ENCODE data around the gene M1AP.
A peak's percentile ranks its signal among the peaks of the same experiment; 100 is the strongest.

Gene M1AP

DNA sequence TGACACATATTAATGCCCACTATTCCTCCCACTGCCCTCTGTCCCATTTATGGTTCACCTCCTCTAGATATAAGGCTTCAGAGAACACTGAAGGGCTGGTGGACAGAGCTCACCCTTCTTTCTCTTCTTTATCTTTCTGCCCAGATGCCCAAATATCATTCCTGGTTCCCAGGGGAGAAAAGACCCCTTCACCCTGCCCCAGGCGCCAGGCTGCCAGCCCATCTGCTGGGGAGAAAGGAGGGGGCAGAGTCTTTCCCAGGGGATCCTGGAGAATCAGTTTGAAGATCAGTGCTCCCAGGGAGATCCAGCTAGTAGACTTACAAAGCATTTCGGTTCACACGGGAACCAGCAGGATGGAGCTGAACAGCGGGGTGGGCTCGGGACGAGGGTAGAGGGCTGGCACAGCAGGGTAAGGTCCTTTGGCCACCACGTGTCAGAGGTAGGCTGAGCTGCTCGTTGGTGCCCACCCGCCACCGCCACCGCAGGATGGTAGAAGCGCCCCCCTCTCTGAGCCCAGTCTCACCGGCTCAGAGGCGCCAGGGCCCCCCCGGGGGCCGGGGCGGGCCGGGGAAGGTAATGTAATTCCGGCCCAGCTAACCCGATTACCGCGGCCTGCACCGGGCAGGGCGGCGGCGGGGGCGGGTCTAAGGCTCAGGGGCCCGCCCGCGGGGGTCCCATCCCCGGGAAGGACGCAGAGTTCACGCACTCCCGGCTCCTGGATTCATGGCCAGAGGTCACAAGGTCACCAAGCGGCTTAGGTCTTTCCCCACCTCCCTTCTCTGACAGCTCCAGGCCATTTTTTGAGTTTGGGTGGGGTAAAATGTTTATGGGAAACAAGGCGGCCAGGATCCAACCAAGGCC lies 135.2 kb downstream of the M1AP start:
- no peak for DNase-seq (ENCODE audit: low read depth in 2 of 2)
- no peak overlapping the region for H3K4me3 ChIP-seq (replicated peaks in 1 of 2; ENCODE audit: low read depth in 2 of 2, low read length in 2 of 2)
- TF ChIP-seq, protein P1, sequence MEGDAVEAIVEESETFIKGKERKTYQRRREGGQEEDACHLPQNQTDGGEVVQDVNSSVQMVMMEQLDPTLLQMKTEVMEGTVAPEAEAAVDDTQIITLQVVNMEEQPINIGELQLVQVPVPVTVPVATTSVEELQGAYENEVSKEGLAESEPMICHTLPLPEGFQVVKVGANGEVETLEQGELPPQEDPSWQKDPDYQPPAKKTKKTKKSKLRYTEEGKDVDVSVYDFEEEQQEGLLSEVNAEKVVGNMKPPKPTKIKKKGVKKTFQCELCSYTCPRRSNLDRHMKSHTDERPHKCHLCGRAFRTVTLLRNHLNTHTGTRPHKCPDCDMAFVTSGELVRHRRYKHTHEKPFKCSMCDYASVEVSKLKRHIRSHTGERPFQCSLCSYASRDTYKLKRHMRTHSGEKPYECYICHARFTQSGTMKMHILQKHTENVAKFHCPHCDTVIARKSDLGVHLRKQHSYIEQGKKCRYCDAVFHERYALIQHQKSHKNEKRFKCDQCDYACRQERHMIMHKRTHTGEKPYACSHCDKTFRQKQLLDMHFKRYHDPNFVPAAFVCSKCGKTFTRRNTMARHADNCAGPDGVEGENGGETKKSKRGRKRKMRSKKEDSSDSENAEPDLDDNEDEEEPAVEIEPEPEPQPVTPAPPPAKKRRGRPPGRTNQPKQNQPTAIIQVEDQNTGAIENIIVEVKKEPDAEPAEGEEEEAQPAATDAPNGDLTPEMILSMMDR (IDR thresholded peaks at IDR 0.05; ENCODE audit: low read depth, low read length): no peak

DNA sequence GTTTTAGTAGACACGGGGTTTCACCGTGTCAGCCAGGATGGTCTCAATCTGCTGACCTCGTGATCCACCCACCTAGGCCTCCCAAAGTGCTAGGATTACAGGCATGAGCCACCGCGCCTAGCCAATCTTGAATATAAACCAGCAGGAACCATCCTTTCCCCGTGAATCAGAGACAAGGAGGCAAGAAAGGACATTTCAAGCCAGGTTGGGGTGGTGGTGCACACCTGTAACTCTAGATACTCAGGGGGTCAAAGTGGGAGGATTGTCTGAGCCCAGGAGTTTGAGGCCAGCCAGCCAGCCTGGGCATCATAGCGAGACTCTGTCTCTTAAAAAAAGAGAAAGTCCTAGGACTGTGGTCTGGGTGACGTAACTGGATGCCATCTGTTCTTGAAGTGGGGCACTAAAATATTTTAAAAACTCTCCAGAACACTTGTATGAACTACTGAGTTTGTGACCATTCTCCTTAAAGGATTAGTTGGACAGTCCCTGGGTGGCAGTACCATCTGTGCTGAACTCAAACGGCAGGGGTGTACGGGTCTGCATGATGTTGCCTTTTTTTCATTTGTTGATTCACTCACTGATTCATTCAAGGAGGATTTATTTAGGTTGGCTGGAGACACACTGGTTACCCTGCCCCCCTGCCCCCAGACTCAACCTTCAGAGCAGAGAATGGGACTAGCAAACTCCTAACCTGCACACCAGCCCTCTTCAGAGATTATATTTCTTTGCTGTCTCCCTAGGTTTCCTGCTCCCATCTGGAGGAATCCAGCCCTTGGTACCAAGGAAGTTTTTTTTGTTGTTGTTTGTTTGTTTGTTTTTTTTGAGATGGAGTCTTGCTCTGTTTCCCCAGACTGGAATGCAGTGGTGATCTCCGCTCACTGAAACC lies 136.8 kb downstream of the M1AP start:
- TF ChIP-seq, protein P1 (IDR thresholded peaks at IDR 0.05; ENCODE audit: low read depth, low read length): no peak
- H3K4me3 ChIP-seq (replicated peaks in 1 of 2; ENCODE audit: low read depth in 2 of 2, low read length in 2 of 2): no peak overlapping the region
- DNase-seq (ENCODE audit: low read depth in 2 of 2): peak in 1 of 2 donors; percentile 34

DNA sequence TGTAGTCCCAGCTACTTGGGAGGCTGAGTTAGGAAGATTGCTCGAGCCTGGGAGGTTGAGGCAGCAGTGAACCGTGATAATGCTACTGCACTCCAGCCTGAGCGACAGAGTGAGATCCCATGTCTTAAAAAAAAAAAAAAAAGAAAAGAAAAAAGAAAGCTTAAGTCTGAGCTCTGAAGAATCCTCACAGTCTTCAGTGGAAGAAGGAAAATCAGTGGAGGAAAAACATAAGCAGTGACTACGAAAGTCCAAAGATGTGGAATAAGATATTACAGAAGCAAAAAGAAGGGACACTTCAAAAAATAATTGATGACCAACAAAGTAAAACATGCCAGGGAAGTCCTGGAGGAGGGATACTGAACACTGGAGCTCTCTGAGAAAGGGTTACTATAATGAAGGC lies 137.9 kb downstream of the M1AP start:
- no peak for DNase-seq (ENCODE audit: low read depth in 2 of 2)
- no peak overlapping the region for H3K4me3 ChIP-seq (replicated peaks in 1 of 2; ENCODE audit: low read depth in 2 of 2, low read length in 2 of 2)
- TF ChIP-seq, protein P1 (IDR thresholded peaks at IDR 0.05; ENCODE audit: low read depth, low read length): no peak

DNA sequence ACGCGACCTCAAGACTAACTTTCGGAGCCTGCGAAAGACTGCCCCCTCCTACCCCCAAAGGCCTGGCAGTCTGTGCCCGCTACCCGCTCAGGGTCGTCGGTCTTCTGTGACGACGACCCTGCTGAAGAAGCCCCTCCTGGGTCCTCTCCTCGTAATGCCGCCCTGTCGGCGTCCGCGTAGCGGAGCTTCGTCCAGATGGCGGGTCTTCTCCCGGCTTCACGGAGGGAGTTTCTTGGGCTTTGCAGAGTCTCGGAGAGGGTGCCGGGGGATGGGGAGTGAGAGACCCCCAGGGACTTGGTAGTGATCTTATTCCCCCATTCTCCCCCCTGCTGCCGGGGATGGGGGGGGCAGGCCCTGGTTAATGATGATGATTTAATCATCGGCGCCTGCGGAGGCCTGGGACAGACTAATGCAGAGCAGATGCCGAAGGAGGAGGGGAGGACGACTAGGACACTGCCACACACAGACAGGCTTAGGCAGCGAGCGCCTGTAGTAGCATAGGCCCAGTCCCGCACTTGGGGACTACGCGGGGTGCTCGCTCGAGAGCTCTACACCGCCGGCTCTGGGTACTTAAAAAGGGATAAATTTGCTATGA lies 140.1 kb downstream of the M1AP start:
- peak; percentile 41 to 46 for DNase-seq (ENCODE audit: low read depth in 2 of 2)
- TF ChIP-seq, protein P1 (IDR thresholded peaks at IDR 0.05; ENCODE audit: low read depth, low read length): no peak
- peak overlapping the region; percentile 97 for H3K4me3 ChIP-seq (replicated peaks in 1 of 2; ENCODE audit: low read depth in 2 of 2, low read length in 2 of 2)
